Spleen (tissue), 7 donors: ENCODE results near the gene GNG7.

Experiments
- POLR2A ChIP-seq, 3 donors: fragments of 450-650 bp; IDR thresholded peaks; one replicate each; pipeline ENCODE4 v1.5.1; 2017; ENCODE audit warnings: antibody characterized with exemption in 3 of 3, mild to moderate bottlenecking in 1 of 3
- POLR2AphosphoS5 ChIP-seq, 3 donors: sonication (generic); formaldehyde crosslinking; IDR thresholded peaks; one replicate each; pipeline ENCODE4 v1.5.1; 2017; ENCODE audit warnings: antibody characterized with exemption in 3 of 3
- TF ChIP-seq, protein P1 (sequence below), 11 experiments: fragments of 200-600 bp in 7 of 11; fragments of 450-650 bp in 4 of 11; sonication (generic) in 4 of 11; IDR thresholded peaks in 8 of 11; conservative IDR thresholded peaks in 3 of 11; 1 replicate in 7 of 11; 2 replicates in 4 of 11; pipeline versions ENCODE4 v1.4.0 to v1.8.0; 2016 to 2021; ENCODE audit warnings: antibody characterized with exemption in 11 of 11, inconsistent platforms in 4 of 11, mild to moderate bottlenecking in 1 of 11
- donor health status: DM: no; HTN: no; CAD: no; lungs with moderate emphysema.
- donor health status: DM: no; HTN: no; CAD: no.
- donor health status: DM: no; HTN: no; CAD: no.

DNA sequence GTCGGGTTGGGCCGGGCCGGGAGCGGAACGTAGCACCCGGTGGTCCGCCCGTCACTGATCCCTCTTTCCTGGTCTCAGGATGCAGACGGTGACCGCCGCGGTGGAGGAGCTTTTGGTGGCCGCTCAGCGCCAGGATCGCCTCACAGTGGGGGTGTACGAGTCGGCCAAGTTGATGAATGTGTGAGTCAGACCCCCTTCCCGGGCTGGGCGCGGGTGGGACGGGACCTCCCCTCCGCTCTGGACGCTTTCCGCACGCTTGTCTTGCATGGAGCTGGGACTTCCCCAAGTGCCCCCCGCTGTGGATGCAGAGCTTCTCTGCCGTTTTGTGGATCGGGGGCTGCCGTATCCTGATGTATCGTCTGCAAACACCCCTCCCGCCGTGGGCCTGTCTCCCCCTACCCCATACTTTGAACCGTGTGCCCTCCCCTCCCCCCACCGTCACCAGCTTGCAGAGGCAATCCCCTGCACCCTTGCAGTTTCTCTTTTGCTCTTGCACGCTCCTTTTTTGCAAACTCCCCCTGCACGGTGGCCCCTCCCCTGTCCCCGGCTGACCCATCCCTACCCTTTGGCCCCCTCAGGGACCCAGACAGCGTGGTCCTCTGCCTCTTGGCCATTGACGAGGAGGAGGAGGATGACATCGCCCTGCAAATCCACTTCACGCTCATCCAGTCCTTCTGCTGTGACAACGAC is 225.9 kb downstream of the GNG7 start:
- TF ChIP-seq POLR2A (IDR thresholded peaks at IDR 0.05) (no peak), POLR2AphosphoS5 (IDR thresholded peaks at IDR 0.05) (peak in 1 of 3 donors; percentile 57)
- TF ChIP-seq, protein P1, sequence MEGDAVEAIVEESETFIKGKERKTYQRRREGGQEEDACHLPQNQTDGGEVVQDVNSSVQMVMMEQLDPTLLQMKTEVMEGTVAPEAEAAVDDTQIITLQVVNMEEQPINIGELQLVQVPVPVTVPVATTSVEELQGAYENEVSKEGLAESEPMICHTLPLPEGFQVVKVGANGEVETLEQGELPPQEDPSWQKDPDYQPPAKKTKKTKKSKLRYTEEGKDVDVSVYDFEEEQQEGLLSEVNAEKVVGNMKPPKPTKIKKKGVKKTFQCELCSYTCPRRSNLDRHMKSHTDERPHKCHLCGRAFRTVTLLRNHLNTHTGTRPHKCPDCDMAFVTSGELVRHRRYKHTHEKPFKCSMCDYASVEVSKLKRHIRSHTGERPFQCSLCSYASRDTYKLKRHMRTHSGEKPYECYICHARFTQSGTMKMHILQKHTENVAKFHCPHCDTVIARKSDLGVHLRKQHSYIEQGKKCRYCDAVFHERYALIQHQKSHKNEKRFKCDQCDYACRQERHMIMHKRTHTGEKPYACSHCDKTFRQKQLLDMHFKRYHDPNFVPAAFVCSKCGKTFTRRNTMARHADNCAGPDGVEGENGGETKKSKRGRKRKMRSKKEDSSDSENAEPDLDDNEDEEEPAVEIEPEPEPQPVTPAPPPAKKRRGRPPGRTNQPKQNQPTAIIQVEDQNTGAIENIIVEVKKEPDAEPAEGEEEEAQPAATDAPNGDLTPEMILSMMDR (IDR thresholded peaks at IDR 0.05 in 8 of 11, conservative IDR thresholded peaks at IDR 0.05 in 3 of 11): no peak
